D341Med (cell line): ENCODE measurements around the gene HDAC4.

ENCODE experiments used
- DNase-seq: peaks from one replicate; pipeline ENCODE4 v3.0.0; 2012; ENCODE audit warnings: low spot score

HDAC4 gene

GRCh38 chr2:239105234-239105633, 295.6 kb downstream of the HDAC4 start:
- no peak for DNase-seq

GRCh38 chr2:239104800-239105199, 296.0 kb downstream of the HDAC4 start:
- DNase-seq, result no peak

GRCh38 chr2:239103125-239104098, 297.4 kb downstream of the HDAC4 start:
- DNase-seq, result no peak

- DNase-seq, result no peak
Measured at GRCh38 chr2:239102266-239102665, 298.6 kb downstream of the HDAC4 start.

DNA sequence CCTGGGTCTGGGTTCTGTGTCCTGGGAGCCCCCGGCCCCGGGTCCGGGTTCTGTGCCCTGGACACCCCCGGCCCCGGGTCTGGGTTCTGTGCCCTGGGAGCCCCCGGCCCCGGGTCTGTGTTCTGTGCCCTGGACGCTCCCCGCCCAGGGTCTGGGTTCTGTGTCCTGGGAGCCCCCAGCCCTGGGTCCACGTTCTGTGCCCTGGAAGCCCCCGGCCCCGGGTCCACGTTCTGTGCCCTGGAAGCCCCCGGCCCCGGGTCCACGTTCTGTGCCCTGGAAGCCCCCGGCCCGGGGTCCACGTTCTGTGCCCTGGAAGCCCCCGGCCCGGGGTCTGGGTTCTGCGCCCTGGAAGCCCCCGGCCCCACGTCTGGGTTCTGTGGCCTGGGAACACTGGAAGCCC, 299.0 kb downstream of the HDAC4 start:
- DNase-seq, result no peak

- no peak for DNase-seq
Measured at GRCh38 chr2:239101071-239101470, 299.7 kb downstream of the HDAC4 start.

- DNase-seq, result no peak
Measured at GRCh38 chr2:239099474-239099873, 301.3 kb downstream of the HDAC4 start.

GRCh38 chr2:239098288-239098970, 302.4 kb downstream of the HDAC4 start:
- DNase-seq, result no peak

DNA sequence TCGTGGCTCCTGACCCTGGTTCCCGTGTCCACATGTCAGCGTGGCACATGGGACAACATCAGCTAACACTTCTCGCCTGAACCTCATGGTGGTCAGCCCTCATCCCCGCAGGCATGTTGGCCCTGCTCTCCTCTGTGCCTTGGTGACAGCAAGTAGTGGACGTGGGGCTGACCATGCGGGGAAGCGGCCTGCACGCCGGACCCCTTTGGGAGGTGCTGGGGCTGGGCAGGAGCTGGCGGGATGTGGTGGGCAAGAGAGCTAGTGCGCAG, 303.5 kb downstream of the HDAC4 start:
- no peak for DNase-seq

DNA sequence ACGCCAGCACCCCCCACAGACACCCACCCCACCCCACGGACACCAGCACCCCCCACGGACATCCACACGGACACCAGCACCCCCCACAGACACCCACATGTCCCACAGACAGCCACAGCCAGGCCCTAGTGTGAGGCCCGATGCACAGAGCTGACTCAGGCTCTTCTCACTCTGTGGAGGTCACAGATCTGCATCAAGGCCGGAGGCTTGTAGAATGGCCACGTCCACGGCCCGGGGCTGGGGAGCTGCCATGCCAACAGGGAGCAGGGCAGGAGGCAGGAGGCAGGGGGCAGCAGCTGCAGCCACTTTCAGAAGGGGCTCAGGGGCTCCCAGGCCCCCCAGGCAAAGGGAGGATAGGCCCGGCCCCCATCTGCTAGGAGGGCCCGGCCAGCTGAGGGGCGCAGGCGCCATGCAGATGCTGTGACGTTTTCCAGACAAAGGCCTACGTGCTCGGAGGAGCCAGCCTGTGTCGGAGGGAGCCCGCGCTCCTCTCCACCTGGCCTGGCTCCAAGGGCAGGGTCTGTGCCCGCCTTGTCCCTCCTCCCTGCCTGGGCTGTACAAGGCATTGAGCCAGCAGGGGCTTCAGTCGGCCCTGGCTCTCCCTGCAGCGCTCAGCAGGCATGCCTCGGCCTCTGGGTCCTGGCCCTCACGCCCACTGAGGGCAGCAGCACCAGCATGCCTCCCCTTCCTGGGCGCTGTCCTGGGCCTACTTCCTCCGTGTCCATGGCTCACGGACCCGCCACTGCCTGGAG, 304.0 kb downstream of the HDAC4 start:
- DNase-seq, result no peak

GRCh38 chr2:239095460-239096081, 305.2 kb downstream of the HDAC4 start:
- no peak for DNase-seq

DNA sequence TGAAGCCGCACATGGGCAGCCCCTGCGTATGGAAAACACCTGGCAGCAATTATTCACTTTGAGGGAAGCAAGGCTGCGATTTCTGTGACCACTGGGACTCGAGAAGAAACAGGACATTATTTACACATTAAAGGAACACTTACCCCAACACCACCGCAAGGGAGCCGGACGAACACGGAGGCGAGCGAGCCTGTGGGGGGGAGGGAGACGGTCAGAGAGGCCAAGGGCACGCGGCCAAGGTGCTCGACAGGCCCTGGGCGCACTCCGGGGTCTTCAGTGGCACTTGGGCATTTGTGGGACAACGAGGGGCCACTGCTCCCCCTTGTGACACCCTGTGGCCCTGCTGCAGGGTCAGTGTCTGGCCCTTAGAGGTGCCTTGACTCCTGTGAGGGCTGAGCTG, 306.0 kb downstream of the HDAC4 start:
- no peak for DNase-seq

DNA sequence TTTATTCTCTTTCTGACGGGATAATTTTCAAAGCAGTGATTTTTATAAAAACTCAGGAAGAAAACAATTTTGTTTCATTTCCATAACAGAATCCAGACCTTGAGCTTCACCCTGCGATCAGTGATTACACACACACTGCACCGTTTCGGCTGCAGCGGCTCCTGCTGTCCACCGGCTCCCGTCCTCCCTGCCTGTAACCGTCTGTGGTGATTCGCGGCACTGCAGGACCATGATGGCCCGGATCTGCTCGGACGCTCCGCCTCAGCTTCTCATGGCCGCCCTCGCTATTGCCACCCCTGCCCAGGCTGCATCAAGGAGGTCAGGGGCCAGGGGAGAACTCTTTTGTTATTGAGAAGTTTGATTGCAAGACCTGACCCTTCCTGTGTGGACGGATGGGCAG, 306.9 kb downstream of the HDAC4 start:
- no peak for DNase-seq

- no peak for DNase-seq
Measured at GRCh38 chr2:239093542-239093941, 307.3 kb downstream of the HDAC4 start.

GRCh38 chr2:239092571-239093294, 308.1 kb downstream of the HDAC4 start:
- DNase-seq, result no peak

GRCh38 chr2:239089884-239090283, 310.9 kb downstream of the HDAC4 start:
- DNase-seq, result no peak

- no peak for DNase-seq
Measured at GRCh38 chr2:239087046-239087710, 313.6 kb downstream of the HDAC4 start.

DNA sequence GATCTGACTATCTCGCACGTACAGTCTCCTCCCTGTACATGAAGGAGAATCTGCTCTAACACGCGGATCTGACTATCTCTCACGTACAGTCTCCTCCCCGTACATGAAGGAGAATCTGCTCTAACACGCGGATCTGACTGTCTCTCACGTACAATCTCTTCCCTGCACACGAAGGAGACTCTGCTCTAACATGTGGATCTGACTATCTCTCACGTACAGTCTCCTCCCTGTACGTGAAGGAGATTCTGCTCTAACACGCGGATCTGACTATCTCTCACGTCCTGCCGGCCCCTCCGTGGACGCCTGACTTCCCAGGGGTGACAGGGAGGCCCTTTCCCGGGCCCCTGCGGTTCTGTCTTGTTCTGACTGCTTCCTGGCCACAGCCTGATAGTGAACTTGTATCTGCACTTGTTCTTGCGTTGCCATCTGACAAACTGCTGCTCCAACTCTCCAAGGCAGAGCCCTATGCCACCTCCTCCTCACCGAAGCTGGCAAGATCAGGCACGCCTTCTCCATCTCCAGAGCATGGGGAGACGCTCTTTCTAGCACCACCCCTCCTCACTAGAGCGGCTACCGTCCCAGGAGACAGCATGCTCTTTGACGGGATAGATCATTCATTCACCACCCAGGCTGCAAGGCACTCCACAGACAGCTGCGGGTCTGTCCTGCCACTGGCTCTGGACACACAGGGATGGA, 314.3 kb downstream of the HDAC4 start:
- no peak for DNase-seq

- no peak for DNase-seq
Measured at GRCh38 chr2:239085201-239085992, 315.4 kb downstream of the HDAC4 start.

- DNase-seq, result no peak
Measured at GRCh38 chr2:239084007-239084406, 316.8 kb downstream of the HDAC4 start.
